Activated naive CD4-positive, alpha-beta T cell treated with anti-CD3 and anti-CD28 coated beads, Interleukin-2, amount 50 U/mL, for 16 hours (primary cell): ENCODE measurements around the gene ALKBH6.
A peak's percentile ranks its signal among the peaks of the same experiment; 100 is the strongest.
"Not testable (repeated sequence)": the region's sequence is repeated elsewhere in the genome, so short reads cannot be mapped to it uniquely, and the experiment has no call there.

Experiments
- DNase-seq: peaks from one replicate; pipeline ENCODE4 v3.0.0-alpha.2; 2020

The ALKBH6 gene

GRCh38 chr19:36014012-36014924, at the start of gene ALKBH6:
Gene ALKBH6, minus strand, starts transcription at chr19:36014213. Its CDS starts 816 bp downstream, at chr19:36013397.
- peak; percentile 100 for DNase-seq

- no peak for DNase-seq
Measured at GRCh38 chr19:36061367-36061766, 47.4 kb upstream of the ALKBH6 start.

GRCh38 chr19:36060430-36060829, 46.4 kb upstream of the ALKBH6 start:
- peak; percentile 24 for DNase-seq

- no peak for DNase-seq
Measured at GRCh38 chr19:36059180-36059910, 45.3 kb upstream of the ALKBH6 start.

GRCh38 chr19:36058481-36059179, 44.6 kb upstream of the ALKBH6 start:
- no peak for DNase-seq

- peak; percentile 96 for DNase-seq
Measured at GRCh38 chr19:36054733-36055686, 41.0 kb upstream of the ALKBH6 start, which contains the start of gene WDR62. Gene WDR62, plus strand, starts transcription at chr19:36054897. Its CDS starts 75 bp downstream, at chr19:36054972.

GRCh38 chr19:36054119-36054732, 40.2 kb upstream of the ALKBH6 start, which contains the start of gene THAP8:
Gene THAP8, minus strand, starts transcription at chr19:36054285. Its CDS starts 68 bp downstream, at chr19:36054217.
- peak; percentile 100 for DNase-seq

- no peak for DNase-seq
Measured at GRCh38 chr19:36051637-36052036, 37.6 kb upstream of the ALKBH6 start.

GRCh38 chr19:36051236-36051635, 37.2 kb upstream of the ALKBH6 start:
- no peak for DNase-seq

GRCh38 chr19:36049080-36049698, 35.2 kb upstream of the ALKBH6 start:
- no peak for DNase-seq

GRCh38 chr19:36047835-36048234, 33.8 kb upstream of the ALKBH6 start:
- DNase-seq: no peak

- no peak for DNase-seq
Measured at GRCh38 chr19:36046443-36047050, 32.5 kb upstream of the ALKBH6 start.

- DNase-seq: no peak
Measured at GRCh38 chr19:36043952-36044351, 29.9 kb upstream of the ALKBH6 start.

- DNase-seq: no peak
Measured at GRCh38 chr19:36041831-36042230, 27.8 kb upstream of the ALKBH6 start.

GRCh38 chr19:36041092-36041491, 27.1 kb upstream of the ALKBH6 start:
- not testable (repeated sequence) for DNase-seq

- no peak for DNase-seq
Measured at GRCh38 chr19:36040495-36040894, 26.5 kb upstream of the ALKBH6 start.

- DNase-seq: peak; percentile 54
Measured at GRCh38 chr19:36032251-36033104, 18.5 kb upstream of the ALKBH6 start, which contains the start of gene CLIP3. Gene CLIP3, minus strand, starts transcription at chr19:36032873. Its CDS starts 516 bp downstream, at chr19:36032357.

- DNase-seq: no peak
Measured at GRCh38 chr19:36031308-36031707, 17.3 kb upstream of the ALKBH6 start.
